NCI-H2029 treated with DMSO at 0.1 percent for 48 hours (cell line): ENCODE results near the gene CDH23.

Experiments
- DNase-seq: peaks from one replicate; lab custom pipeline; 2025; lab: John Stamatoyannopoulos, UW

Gene CDH23

GRCh38 chr10:71440506-71441035 is 43.9 kb downstream of the CDH23 start:
- no peak for DNase-seq

GRCh38 chr10:71442000-71442399 is 45.3 kb downstream of the CDH23 start:
- no peak for DNase-seq

- no peak for DNase-seq
Observed at GRCh38 chr10:71442859-71443570, 46.3 kb downstream of the CDH23 start.

- DNase-seq: no peak
Observed at GRCh38 chr10:71443676-71444075, 47.0 kb downstream of the CDH23 start.

GRCh38 chr10:71444284-71445054 is 47.7 kb downstream of the CDH23 start:
- DNase-seq: no peak

- DNase-seq: no peak
Observed at GRCh38 chr10:71447676-71448075, 51.0 kb downstream of the CDH23 start.

- no peak for DNase-seq
Observed at GRCh38 chr10:71448146-71448545, 51.4 kb downstream of the CDH23 start.

GRCh38 chr10:71449026-71449425 is 52.3 kb downstream of the CDH23 start:
- DNase-seq: no peak

- no peak for DNase-seq
Observed at GRCh38 chr10:71451754-71452153, 55.0 kb downstream of the CDH23 start.

- DNase-seq: no peak
Observed at GRCh38 chr10:71453186-71453585, 56.5 kb downstream of the CDH23 start.

GRCh38 chr10:71454347-71454746 is 57.6 kb downstream of the CDH23 start:
- no peak for DNase-seq

GRCh38 chr10:71455035-71455434 is 58.3 kb downstream of the CDH23 start:
- no peak for DNase-seq

- no peak for DNase-seq
Observed at GRCh38 chr10:71456631-71457030, 59.9 kb downstream of the CDH23 start.

- no peak for DNase-seq
Observed at GRCh38 chr10:71457908-71458307, 61.2 kb downstream of the CDH23 start.

- DNase-seq: no peak
Observed at GRCh38 chr10:71458387-71458786, 61.7 kb downstream of the CDH23 start.

- DNase-seq: no peak
Observed at GRCh38 chr10:71459513-71459912, 62.8 kb downstream of the CDH23 start.

- DNase-seq: no peak
Observed at GRCh38 chr10:71460615-71461014, 63.9 kb downstream of the CDH23 start.

GRCh38 chr10:71461457-71461856 is 64.7 kb downstream of the CDH23 start:
- no peak for DNase-seq

GRCh38 chr10:71462062-71462935 is 65.6 kb downstream of the CDH23 start:
- DNase-seq: no peak

GRCh38 chr10:71463111-71463510 is 66.4 kb downstream of the CDH23 start:
- no peak for DNase-seq

- DNase-seq: no peak
Observed at GRCh38 chr10:71465551-71466252, 69.0 kb downstream of the CDH23 start.

- DNase-seq: no peak
Observed at GRCh38 chr10:71466330-71466729, 69.6 kb downstream of the CDH23 start.
